GM18907 (cell line): ENCODE data around the gene GATD1.

Source experiments
- ATAC-seq: cut with Tn5 transposase; IDR thresholded peaks from one replicate; pipeline ENCODE4 v1.9.1; 2021; ENCODE audit warnings: mild to moderate bottlenecking, moderate library complexity; ENCODE audit not compliant: unreplicated experiment

The GATD1 gene

DNA sequence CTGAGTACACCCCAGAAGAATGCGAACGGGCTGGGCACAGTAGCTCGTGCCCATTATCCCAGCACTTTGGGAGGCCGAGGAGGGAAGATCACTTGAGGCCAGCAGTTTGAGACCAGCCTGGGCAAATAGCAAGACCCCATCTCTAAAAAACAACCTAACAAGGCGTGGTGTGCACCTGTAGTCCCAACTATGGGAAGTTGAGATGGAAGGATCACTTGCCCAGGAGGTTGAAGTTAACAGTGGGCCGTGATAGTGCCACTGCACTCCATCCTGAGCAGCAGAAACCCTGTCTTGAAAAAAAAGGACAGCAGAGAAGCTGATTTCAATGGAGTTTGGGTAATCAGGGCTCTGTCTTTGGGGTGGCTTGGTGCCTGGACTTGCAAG is 35.8 kb upstream of the GATD1 start:
- ATAC-seq: no peak

DNA sequence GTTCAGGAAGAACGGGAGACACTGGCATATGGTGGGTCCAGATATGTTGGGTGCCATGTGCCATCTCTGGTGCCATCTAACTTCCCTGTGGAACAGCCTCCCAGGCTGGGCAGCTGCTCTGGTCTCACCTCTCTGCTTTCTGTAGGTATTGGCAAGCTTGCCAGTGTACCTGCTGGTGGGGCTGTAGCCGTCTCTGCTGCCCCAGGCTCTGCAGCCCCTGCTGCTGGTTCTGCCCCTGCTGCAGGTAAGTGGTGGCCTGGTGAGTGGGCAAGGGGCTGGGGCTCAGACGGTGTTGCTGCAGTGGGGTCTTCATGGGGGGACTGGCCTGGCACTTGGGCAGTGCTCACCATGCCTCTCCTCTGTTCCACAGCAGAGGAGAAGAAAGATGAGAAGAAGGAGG is 35.1 kb upstream of the GATD1 start:
- ATAC-seq: no peak

DNA sequence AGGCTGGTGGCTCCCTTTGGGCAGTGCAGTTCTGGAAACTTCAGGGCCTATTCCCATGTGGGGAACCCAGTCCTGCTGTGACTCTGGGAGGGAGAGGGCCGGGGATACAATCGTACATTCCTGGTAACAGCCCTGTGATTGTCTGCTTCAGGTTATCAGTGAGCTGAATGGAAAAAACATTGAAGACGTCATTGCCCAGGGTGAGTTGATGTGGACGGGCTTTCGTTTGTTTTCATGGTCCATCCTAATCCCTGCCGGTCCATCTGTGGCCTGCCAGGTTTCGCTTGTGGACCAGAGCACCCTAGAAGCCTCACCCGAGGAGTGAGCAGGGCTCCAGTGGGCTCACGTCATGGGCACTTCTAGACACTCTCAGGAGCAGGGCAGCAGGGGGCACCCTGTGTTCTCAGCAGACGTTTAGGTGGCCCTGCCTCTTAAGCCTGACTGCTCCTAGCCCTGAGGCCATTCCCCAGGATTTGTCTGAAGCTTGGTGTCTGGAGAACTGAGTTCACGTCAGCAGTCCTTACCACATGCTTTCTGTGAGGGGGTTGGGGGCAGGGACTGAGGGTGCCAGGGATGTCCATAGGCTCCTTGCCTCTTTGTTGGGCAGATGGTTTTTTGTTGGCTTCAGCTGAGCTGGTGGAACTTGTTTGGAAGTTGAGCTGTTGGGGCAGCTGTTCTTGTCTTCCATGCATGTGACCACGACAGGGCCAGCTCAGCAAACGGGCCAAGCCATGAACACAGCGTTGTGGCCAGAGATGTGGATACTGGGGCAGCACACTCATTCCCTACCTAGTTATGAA is 34.4 kb upstream of the GATD1 start:
- no peak for ATAC-seq

DNA sequence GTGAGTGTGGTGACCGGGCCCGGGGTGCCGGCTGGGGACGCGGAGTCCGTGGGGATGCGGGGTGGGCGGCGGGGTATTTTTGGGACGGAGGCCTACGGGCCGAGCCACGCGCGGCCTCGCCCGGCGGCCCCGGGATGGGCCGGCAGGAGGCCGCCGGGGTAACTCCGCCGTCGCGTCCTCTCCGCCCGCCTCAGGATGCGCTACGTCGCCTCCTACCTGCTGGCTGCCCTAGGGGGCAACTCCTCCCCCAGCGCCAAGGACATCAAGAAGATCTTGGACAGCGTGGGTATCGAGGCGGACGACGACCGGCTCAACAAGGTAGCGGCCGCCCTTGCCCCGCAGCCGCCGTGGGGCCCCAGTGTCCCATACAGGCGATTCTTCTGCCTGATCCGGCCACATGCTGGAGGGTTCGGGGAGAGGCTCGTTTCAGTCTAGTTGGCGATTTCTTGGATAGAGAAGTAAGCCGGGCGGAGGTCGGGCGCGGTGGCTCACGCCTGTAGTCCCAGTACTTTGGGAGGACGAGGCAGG is 32.8 kb upstream of the GATD1 start:
- ATAC-seq: no peak

DNA sequence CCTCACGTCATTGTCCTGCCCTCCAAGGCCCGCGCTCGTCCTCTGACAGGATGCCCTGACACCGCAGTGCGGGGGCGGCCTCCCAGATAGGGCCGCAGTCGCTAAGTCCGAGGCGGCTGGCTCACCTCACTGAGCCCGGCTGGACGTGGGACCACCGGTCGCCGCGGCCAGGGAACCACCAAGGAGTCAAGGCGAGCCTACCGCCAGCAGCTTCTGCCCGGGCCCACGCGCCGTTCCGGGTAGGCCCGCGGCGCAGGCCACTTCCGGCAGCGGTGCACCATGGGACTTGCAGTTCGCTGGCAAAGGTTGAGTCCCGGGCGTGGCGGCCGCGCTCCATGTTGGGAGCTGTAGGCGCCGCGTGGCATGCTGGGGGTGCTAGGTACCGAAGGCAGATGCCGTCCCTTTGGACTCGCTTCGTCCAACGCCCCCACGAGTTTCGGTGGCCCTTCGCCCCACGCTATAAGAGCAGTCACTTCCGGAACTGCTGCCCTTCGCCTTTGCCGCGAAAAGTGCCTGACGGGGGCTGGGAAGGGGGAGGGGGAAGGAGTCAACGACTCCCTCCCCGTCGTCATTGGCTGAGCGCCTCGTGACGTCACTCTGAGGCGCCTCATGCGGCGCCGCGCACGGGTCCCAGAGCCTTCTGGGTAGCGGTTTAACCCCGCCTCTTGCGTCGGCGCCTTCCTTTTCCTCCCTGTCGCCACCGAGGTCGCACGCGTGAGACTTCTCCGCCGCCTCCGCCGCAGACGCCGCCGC is 32.2 kb upstream of the GATD1 start, which contains the start of gene RPLP2:
Gene RPLP2 (plus strand): TSS at position 681 of the 753 bp plus-strand sequence. CDS start 268 bp downstream, outside the sequence.
- peak; percentile 78 for ATAC-seq

DNA sequence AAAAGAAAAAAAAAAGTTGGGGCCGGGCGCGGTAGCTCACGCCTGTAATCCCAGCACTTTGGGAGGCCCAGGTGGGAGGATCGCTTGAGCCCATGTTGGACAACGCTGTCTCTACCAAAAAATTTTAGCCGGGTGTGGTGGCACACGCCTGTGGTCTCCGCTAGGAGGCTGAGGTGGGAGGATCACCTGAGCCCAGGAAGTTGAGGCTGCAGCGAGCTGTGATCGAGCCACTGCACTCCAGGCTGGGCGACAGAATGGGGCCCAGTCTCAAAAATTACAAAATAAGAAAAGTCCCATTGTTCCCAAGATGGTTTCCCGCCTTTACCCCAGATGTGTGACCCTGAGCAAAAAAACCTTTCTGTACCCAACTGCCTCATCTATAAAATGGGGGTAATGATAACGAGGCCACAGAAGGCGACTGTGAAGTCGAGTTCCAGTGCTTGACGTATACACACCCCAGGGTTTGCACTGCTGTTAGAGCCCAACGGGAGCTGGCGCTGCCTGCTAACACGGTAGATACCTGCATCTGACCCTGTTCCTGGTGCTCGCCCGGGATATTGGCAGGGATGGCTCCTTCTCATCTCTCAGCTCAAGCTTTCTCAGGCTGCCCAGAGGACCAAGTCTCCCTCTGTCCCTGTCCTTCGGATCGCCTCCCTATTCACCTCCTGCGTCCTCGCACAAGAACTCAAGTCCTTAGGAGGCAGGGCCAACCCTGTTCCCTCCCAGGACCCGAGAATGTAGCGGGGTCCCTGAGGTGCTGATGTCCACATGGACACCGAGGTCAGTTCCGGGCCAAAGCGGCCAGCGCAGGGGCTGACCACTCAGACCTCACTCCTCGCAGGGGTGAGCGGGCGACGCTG is 31.4 kb upstream of the GATD1 start:
- ATAC-seq: no peak

DNA sequence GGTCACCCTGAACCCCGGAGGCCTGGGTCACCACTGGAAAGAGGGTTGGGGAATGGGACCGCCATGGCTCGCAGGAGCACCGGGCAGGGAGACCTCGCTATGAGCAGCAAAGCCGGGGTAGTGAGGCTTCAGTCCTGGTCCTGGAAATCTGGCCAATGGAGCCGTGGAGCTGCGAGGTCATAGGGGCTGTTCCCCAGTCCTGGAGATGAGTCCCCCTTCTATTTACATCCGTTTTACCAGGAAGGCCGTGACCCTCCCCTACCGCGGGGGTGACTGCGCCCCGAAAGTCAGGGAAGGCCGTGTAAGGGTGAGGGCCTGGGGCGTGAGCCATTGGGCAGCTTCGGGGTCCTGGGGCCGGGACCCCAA is 27.3 kb upstream of the GATD1 start:
- ATAC-seq: no peak

DNA sequence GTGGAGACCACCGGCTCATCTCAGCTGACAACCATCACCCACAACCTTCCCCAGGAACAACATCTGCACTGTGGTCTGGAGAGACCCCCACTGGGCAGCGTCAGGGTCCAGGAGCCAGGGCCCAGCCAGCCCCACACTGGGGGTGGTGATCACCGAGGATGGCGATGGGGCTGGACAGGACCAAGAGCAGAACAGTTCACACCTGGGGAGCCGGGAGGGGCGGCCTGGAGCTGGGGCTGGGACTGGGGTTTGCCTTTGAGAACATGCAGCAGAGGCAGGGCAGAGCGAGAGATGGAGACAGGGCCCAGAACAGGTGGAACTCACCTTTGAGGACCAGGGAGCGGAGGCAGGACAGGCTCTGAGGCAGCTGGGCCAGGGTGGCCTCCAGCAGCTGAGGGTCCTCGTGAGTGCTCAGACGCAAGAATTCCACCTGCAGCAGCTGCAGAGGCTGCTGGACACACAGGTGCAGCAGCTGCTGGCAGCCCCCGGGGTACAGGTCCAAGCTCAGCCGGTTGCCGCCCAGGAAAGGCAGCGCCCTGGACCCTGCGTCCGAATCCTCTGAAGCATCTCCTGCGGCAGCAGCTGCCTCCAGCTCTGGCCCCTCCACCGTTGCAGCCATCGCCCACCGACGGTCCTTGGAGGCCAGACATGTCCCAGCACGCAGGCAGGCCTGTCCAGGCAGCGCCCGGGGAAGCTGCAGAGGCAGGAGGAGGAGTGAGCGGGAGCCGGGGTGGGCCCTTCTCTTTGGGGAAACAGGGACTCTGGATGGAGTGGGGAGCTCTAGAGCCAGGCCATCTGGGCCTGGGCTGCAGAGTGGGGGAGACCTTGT is 26.7 kb upstream of the GATD1 start:
- no peak for ATAC-seq

DNA sequence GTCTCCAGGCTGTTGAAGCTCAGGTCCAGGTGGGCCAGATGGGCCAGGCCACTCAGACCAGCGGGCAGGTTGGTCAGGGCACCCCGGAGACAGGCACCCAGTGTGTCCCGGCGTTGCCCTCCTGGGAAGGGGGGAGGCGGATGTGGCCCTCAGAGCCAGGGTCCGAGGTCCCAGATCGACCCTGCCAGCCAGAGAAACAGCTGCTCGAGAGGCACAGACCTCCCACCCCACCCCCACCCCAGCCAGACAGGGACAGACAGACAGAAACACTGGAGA is 26.1 kb upstream of the GATD1 start:
- ATAC-seq: no peak

DNA sequence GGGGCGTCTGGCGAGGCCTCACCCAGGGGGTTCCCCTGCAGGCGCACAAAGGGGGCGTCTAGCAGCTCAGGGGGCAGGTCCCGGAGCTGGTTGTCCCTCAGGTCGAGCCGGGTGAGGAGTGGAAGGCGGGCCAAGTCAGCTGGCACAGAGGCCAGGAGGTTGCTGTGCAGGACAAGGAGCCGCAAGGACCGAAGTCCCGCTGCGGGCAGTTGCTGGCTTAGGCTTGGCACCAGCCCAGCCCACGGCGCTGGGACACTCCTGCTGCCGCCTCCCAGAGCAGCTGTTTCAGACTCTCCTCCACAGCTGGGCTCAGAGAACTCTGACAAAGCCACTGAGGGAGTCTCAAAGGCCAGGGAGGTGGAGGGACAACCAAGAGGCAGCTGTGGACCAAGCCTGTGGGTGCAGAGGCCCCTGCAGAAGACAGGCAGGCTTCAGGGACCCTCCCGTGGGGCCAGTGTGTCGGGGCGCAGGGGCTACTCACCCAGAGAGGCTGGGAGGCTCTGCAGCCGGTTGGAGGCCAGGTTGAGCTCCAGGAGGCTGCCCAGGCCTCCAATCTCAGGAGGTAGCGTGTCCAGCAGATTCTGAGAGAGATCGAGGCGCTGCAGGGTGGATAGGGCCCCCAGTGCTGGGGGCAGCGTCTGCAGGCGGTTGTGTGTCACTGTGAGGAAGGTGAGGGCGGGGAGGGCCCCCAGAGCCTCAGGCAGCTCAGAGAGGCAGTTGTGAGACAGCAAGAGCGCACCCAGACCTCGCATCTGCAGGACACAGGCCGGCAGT is 25.6 kb upstream of the GATD1 start:
- no peak for ATAC-seq

DNA sequence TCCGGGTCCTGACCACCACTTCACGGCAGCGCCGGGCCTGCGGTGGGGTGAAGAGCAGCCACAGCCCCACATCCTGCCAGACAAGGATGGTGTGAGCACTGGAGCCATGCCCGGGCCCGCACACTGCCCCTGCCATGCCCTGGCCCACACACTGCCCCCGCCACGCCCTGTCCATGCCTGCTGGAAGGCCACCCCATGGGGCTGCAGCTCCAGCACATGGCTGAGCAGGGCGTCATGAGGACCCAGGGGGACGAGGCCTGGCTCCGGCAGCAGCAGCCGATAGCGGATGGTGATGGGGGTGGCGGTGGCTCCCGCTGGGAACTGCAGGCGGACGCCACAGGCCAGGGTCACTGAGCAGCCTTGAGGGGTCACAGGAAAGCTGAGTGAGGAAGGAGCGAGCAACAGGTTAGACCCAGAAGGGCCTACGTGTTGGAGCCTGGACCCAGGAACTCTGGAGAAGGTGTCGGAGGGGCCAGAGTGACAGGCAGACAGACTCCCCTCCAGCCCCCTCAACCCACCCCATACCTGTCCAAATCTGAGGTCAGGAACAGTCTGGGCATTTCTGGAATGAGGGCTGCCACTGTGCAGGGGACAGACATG is 24.8 kb upstream of the GATD1 start:
- ATAC-seq: no peak

DNA sequence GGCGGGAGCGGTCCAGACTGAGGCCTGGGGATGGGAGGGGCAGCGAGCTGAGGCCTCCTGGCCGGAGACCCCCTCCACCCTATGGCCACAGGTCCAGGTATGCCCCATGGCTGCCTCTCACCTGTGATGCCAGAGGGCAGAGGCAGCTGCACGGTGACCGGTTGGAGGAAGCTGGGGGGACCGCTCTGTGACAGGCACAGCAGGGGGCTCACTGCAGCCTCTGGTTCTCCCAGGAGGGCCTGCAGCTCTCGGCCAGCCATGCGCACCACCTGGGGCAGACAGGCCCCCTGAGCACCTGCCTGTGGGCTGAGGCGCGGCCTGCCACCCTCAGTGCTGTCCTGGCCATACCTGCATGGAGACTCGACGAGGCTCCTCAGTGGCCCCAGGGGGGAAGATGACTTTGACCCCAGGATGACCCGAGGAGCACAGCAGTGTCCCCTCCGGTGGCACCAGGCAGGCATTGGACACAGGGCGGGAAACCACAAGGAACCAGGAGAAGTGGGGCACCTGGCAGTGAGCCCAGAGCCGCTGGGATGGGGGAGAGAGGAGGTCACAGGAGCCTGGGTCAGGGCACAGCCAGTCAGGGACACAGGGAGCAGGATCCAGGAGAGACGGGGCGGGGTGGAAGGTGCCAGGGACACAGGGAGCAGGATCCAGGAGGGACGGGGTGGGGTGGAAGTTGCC is 24.0 kb upstream of the GATD1 start:
- ATAC-seq: no peak

DNA sequence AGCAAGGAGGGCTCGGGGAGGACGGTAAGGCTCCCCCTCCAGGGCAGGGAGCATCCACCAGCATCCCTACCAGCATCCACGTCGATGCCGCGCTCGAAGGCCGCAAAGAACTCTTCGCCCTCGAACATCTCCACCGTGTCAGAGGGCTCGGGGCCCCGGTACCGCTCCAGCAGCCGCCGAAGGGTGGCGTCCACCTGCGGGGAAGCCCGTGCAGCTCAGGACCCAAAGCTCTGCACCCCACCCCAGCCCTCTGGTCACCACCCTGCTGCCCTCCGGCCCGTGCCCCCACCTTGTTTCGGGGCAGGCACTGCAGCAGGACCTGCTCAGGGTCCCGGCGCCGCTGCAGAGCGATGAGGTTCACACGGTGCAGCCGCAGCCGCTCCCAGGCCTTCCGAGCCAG is 23.2 kb upstream of the GATD1 start:
- ATAC-seq: no peak

DNA sequence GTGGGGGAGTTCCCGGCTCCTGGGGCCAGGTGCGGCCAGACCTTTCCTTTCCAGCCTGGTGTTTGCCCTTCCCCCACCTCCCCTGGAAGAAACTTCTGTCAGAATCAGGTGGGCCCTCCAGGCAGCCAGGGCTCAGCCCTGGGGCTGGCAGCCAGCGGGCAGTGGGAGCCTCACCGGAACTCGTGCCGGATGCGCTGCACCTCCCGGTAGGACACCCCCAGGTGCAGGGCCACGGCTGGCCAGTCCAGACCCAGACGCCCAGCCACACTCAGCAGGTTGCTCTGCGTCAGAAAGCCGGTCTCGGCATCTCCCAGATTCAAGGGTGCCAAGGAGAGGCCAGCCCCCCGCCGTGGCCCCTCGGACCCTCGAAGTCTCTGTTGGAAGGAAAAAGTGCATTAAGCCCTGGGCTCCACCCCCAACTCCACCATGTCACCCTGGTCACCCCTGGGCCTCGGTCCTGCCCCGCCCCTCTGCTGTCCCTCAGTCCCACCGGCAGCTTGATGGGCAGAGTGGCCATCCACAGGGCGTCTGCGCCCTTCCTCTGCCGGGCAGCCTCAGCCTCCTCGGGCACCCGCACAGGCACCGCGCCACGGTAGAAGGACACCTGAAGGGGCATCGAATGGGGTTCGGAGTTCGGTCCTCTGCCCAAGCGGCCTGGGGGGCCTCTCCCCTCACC is 22.5 kb upstream of the GATD1 start:
- no peak for ATAC-seq

DNA sequence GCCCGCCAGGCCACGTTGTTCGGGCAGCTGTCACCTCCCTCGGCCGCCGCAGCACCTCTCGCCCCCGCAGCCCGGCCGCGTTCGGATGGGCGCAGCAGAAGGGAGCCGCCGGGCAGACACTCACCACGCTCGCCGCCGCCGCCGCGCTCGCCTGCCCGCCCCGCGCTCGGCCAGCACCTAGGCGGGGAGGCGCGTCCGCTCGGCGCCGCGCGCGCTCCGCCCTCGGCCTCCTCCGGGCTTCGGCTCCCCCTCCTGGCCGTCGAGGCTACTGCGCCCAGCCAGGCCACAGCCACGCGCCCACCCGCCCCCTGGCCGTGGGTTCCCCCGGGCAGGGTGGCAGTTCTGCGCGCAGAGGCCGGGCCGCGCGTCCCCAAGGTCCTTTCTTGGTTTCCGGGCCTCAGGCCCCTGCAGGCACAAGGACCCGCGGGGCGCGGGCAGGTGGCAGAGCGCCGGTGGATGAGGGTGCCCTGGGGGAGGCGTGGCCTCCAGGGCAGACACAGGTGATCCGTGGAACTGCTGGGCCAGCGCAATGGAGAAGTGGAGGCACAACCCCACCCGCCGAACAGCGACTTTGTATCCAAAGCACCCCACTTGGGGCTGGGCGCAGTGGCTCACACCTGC is 20.9 kb upstream of the GATD1 start, which contains the start of gene SLC25A22:
Gene SLC25A22 (minus strand): TSS at position 189 of the 621 bp plus-strand sequence. CDS start 3,275 bp downstream, outside the sequence.
- peak; percentile 51 for ATAC-seq

DNA sequence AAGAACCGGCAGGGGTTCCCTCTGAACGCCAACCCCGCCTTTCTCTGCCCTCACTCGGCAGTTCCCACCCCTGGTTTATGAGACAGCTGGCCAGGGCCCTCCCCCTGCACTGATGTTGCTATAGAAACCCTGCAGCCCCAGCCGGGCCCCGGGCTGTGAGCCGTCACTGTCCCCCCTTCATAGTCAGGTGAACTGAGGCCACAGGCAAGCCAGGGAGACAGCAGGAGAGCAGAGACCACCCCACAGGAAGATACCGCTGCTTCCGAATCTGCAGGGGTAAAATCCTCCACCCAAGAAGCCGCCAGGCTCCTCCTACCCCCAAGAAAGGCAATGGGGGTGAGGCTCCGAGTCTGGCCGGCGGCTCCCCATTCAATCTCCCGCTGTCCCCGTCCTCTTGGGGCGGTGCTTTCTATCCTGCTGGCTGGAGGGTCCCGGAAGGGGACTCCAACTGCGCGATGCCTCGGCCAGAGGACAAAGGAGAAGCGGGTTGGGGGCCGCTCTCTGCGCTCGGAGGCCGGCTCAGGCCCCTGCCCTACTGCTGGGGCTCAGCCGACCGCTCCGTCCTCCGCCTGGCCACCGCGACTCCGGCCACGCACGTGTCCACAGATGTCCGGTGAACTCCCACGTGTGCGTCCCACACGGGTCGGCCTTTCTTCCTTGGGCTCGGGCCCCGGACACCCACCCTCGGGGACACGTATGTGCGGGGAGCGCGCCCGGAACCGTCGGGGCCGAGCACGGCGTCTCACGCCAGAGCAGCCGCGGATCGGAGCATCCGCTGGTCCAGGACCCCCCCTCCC is 20.2 kb upstream of the GATD1 start:
- ATAC-seq: peak; percentile 41
